Measurements from ENCODE around the gene PAX5. TPM values are rescaled to one million over a fixed set of nuclear protein-coding genes. Genes with fewer than 3 reads are reported as not detected.

Gene PAX5
- total RNA-seq, 1 experiment from 2014 or later: 0.39 TPM

DNA sequence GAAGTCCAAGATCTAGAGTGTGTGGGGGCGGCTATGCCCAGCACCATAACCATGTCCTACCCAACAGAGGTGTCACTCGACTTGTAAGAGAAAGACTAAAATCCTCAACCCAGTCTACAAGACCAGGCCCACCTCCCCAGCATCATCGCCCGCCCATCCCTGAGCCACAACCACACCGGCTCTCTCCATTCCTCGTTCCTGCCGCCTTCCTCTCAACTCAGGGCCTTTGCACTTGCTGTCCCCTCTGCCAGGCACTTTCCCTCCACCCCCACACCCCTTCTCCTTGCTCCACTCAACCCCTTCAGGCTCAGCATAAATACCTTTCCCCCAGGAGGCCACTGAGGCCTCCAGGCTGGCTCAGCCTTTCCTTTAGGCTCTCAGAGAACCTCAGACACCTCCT is 69.3 kb downstream of the PAX5 start:
- no peak overlapping the region for H3K4me2 ChIP-seq (ENCODE audit: insufficient read depth, insufficient read length, low read length)
- Mint-ChIP-seq H3K4me3 (no peak overlapping the region), H3K4me1 (peaks cover 7 to 9% of the 10 kb centered on the region in 2 experiments; a peak in 2 of 4 replicates), H3K27ac (no peak overlapping the region), H3K9me3 (no peaks in the 10 kb centered on the region), H3K36me3 (ENCODE audit: insufficient read depth in 1 of 3, low read depth in 3 of 3) (no peaks in the 10 kb centered on the region), H3K27me3 (ENCODE audit: low read depth) (peaks cover 9% of the 10 kb centered on the region)
- DNase-seq: peak; percentile 20
- H2AK5ac ChIP-seq (ENCODE audit: insufficient read length, low read length): no peak overlapping the region
- no peaks in the 10 kb centered on the region for H3K79me1 ChIP-seq (ENCODE audit: insufficient read depth, low read depth, low read length, poor library complexity, severe bottlenecking)
- H3K14ac ChIP-seq (ENCODE audit: insufficient read depth, low read length): no peak overlapping the region
- no peak overlapping the region for H2BK20ac ChIP-seq (ENCODE audit: low read depth, low read length, poor library complexity, severe bottlenecking)
- H3T11ph ChIP-seq (ENCODE audit: low read length): no peak overlapping the region
- no peak overlapping the region for H4K91ac ChIP-seq (ENCODE audit: insufficient read length, low read depth, low read length)
- H4K20me1 ChIP-seq (ENCODE audit: control insufficient read depth, insufficient read depth, insufficient read length): no peaks in the 10 kb centered on the region
- no peak overlapping the region for H3K56ac ChIP-seq (ENCODE audit: insufficient read length, low read depth, low read length)
- H4K8ac ChIP-seq (replicated peaks; ENCODE audit: insufficient read length, low read depth, low read length): no peak overlapping the region
- H2BK12ac ChIP-seq (ENCODE audit: insufficient read length, low read depth, low read length): no peak overlapping the region
- no peaks in the 10 kb centered on the region for H3K4me1 ChIP-seq (ENCODE audit: insufficient read depth, low read length)
- no peak overlapping the region for H2AFZ ChIP-seq (ENCODE audit: low read length)
- WGBS (ENCODE audit: extremely low coverage, insufficient read length, low lambda C conversion rate): no CpG with 5 or more reads among the region's 7 CpGs
- H2BK5ac ChIP-seq (ENCODE audit: insufficient read length, low read length): no peak overlapping the region
- H4K5ac ChIP-seq (ENCODE audit: insufficient read length, low read depth, low read length): no peak overlapping the region
- no peak overlapping the region for H3K27ac ChIP-seq (ENCODE audit: insufficient read length, low read depth, low read length)
- H3K4ac ChIP-seq (ENCODE audit: low read depth, low read length): no peak overlapping the region
- H3K27me3 ChIP-seq (ENCODE audit: insufficient read depth, low read length): no peaks in the 10 kb centered on the region
- no peaks in the 10 kb centered on the region for H3K9me3 ChIP-seq (ENCODE audit: control insufficient read depth, low read depth, low read length)
- no peak overlapping the region for H3K23ac ChIP-seq (ENCODE audit: insufficient read length, low read depth, low read length)
- TF ChIP-seq, protein P1, sequence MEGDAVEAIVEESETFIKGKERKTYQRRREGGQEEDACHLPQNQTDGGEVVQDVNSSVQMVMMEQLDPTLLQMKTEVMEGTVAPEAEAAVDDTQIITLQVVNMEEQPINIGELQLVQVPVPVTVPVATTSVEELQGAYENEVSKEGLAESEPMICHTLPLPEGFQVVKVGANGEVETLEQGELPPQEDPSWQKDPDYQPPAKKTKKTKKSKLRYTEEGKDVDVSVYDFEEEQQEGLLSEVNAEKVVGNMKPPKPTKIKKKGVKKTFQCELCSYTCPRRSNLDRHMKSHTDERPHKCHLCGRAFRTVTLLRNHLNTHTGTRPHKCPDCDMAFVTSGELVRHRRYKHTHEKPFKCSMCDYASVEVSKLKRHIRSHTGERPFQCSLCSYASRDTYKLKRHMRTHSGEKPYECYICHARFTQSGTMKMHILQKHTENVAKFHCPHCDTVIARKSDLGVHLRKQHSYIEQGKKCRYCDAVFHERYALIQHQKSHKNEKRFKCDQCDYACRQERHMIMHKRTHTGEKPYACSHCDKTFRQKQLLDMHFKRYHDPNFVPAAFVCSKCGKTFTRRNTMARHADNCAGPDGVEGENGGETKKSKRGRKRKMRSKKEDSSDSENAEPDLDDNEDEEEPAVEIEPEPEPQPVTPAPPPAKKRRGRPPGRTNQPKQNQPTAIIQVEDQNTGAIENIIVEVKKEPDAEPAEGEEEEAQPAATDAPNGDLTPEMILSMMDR (conservative IDR thresholded peaks at IDR 0.05): no peak
- no peak overlapping the region for H3K9ac ChIP-seq (ENCODE audit: extremely low read depth, insufficient read length, low read length)
- H2BK120ac ChIP-seq (ENCODE audit: low read depth, low read length, poor library complexity, severe bottlenecking): no peak overlapping the region
- no peak overlapping the region for H3K18ac ChIP-seq (ENCODE audit: insufficient read length, low read depth, low read length)
- H2BK15ac ChIP-seq (ENCODE audit: low read depth, low read length): no peak overlapping the region
- H3K23me2 ChIP-seq (ENCODE audit: insufficient read length, low read depth, low read length, poor library complexity, severe bottlenecking): no peaks in the 10 kb centered on the region
- H3K79me2 ChIP-seq (ENCODE audit: insufficient read depth, low read length): no peaks in the 10 kb centered on the region
